ENCODE measurements around the gene RAB8A.

Gene RAB8A

DNA sequence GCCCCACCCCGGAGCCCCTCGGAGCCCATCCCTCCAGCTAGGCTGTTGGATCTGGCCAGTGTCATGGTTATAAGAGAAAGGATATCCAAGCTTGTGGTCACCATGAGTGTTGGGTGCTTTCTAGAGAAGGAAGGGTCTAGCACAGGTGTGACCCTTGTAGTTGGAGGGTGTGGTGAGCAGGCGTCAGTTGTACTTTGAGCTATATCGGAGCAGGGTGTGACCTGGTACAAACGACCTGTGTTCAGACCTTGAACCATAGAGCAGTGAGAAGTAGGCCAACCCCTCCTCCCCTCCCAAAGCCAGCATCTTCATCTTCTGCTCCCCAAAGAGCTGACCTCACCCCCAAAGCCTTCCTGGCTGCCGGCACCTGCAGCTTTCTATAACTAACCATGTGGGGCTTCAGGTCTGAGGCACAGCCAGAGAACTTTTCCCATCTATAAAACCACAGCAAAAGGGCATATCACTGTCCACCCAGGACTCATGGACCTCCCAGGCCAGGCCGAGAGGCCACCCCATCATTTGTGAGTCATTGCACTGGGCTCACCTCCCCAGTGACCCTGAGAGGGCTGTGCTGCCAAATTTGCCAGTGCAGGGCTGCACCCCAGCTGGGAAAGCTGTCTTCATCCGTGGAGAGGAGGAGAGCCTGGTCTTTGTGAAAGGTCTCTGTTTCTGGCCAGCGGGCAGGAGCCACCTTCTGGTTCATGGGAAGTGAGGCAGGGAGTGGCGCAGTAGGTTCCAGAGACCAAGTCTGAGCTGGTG lies 14.2 kb downstream of the RAB8A start:
- no peak for DNase-seq
- no peaks in the 10 kb centered on the region for H3K9me3 ChIP-seq
- H3K4me1 ChIP-seq: no peaks in the 10 kb centered on the region
- no peak overlapping the region for H3K4me3 ChIP-seq
- H3K27ac ChIP-seq: no peak overlapping the region
- TF ChIP-seq, protein P1, sequence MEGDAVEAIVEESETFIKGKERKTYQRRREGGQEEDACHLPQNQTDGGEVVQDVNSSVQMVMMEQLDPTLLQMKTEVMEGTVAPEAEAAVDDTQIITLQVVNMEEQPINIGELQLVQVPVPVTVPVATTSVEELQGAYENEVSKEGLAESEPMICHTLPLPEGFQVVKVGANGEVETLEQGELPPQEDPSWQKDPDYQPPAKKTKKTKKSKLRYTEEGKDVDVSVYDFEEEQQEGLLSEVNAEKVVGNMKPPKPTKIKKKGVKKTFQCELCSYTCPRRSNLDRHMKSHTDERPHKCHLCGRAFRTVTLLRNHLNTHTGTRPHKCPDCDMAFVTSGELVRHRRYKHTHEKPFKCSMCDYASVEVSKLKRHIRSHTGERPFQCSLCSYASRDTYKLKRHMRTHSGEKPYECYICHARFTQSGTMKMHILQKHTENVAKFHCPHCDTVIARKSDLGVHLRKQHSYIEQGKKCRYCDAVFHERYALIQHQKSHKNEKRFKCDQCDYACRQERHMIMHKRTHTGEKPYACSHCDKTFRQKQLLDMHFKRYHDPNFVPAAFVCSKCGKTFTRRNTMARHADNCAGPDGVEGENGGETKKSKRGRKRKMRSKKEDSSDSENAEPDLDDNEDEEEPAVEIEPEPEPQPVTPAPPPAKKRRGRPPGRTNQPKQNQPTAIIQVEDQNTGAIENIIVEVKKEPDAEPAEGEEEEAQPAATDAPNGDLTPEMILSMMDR (IDR thresholded peaks at IDR 0.05): no peak
- no peaks in the 10 kb centered on the region for H3K27me3 ChIP-seq
- intact Hi-C loops (cut with DNase I; ENCODE audit: low total_unique reads): no loop called here
- H3K36me3 ChIP-seq: peaks cover 81 to 100% (median 100%) of the 10 kb centered on the region in 3 donors

- intact Hi-C loops (cut with DNase I; ENCODE audit: low total_unique reads): no loop called here
- Histone ChIP-seq H3K4me1 (no peaks in the 10 kb centered on the region), H3K4me3 (no peak overlapping the region), H3K9me3 (no peaks in the 10 kb centered on the region), H3K27me3 (no peaks in the 10 kb centered on the region), H3K27ac (no peak overlapping the region), H3K36me3 (peaks cover 80 to 99% (median 98%) of the 10 kb centered on the region in 3 donors)
- DNase-seq: no peak
- TF ChIP-seq, protein P1 (IDR thresholded peaks at IDR 0.05): no peak
Measured at GRCh38 chr19:16127080-16127479, 15.4 kb downstream of the RAB8A start.

DNA sequence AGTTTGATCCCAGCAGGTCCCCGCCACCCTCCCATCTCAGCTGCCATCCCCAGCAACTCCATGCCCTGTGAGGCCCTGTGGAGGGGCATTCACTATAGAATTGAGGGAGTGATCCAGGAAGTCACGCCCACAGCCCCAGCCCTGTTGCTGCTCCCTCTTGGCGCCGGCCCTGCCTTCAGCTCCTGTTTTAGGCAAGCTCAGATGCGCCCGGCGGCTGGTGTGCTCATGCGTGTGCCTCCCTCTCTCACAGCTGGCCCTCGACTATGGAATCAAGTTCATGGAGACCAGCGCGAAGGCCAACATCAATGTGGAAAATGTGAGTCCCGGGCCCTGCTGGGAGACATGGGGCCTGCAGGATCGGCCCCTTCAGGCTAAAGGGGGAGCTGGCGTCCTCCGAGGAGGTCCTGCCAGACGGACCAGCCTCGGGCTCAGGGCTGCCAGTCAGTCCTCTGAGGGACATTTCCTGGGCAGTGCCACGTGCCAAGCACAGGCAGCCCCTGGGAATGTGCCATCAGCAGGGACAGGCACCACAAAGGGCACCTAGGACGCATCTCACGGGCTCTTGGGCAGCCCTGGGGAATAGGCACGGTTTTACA lies 16.2 kb downstream of the RAB8A start:
- Histone ChIP-seq H3K27ac (no peak overlapping the region), H3K4me3 (no peak overlapping the region), H3K4me1 (no peaks in the 10 kb centered on the region), H3K36me3 (peaks cover 80 to 99% (median 98%) of the 10 kb centered on the region in 3 donors), H3K27me3 (no peaks in the 10 kb centered on the region), H3K9me3 (no peaks in the 10 kb centered on the region)
- no peak for DNase-seq
- intact Hi-C loops (cut with DNase I; ENCODE audit: low total_unique reads): no loop called here
- TF ChIP-seq, protein P1 (IDR thresholded peaks at IDR 0.05): no peak

- Histone ChIP-seq H3K27me3 (no peaks in the 10 kb centered on the region), H3K4me1 (no peaks in the 10 kb centered on the region), H3K36me3 (peaks cover 64 to 80% (median 73%) of the 10 kb centered on the region in 3 donors), H3K9me3 (no peaks in the 10 kb centered on the region), H3K27ac (no peak overlapping the region), H3K4me3 (no peak overlapping the region)
- intact Hi-C loops (cut with DNase I; ENCODE audit: low total_unique reads): no loop called here
- TF ChIP-seq, protein P1 (IDR thresholded peaks at IDR 0.05): no peak
- DNase-seq: no peak
Measured at GRCh38 chr19:16131648-16132047, 20.0 kb downstream of the RAB8A start.

GRCh38 chr19:16133818-16134217 lies 22.1 kb downstream of the RAB8A start:
- Histone ChIP-seq H3K27me3 (no peaks in the 10 kb centered on the region), H3K4me3 (no peak overlapping the region), H3K4me1 (no peaks in the 10 kb centered on the region), H3K36me3 (peaks cover 42 to 58% (median 52%) of the 10 kb centered on the region in 3 donors), H3K9me3 (no peaks in the 10 kb centered on the region), H3K27ac (no peak overlapping the region)
- TF ChIP-seq, protein P1 (IDR thresholded peaks at IDR 0.05): no peak
- no peak for DNase-seq
- intact Hi-C loops (cut with DNase I; ENCODE audit: low total_unique reads): no loop called here
